GM18505 (cell line): Measurements from ENCODE around the gene KIF26B.

ENCODE experiments used
- ATAC-seq: cut with Tn5 transposase; IDR thresholded peaks from one replicate; pipeline ENCODE4 v1.9.1; 2021; ENCODE audit not compliant: unreplicated experiment
- POLR2A ChIP-seq: IDR thresholded peaks from 4 replicates; pipeline ENCODE4 v1.6.1; 2011; ENCODE audit warnings: borderline replicate concordance; ENCODE audit not compliant: insufficient read depth, insufficient read length; ENCODE audit errors: extremely low read depth

The KIF26B gene

DNA sequence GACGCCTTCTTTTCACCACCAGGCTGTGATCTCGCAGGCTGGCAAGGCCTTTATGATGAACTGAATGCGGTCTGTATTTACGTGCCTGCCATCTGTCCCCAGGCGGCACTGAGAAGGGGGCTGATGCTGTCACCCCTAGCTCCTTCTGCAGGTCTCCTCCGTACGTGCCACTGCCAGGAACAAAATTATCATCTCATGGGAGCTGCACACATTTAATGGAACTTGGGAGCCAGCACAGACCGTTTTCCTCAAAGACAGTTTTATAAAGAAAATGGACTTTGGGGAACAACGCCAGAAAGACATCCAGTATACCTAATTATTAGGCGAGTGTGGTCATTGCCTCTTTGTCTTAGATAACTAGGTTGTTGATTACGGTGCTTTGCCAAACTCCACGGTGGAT lies 434.5 kb downstream of the KIF26B start:
- ATAC-seq: no peak
- no peak for TF ChIP-seq POLR2A

GRCh38 chr1:245589906-245590305 lies 435.1 kb downstream of the KIF26B start:
- no peak for TF ChIP-seq POLR2A
- no peak for ATAC-seq

GRCh38 chr1:245590726-245591125 lies 435.9 kb downstream of the KIF26B start:
- TF ChIP-seq POLR2A: no peak
- no peak for ATAC-seq

DNA sequence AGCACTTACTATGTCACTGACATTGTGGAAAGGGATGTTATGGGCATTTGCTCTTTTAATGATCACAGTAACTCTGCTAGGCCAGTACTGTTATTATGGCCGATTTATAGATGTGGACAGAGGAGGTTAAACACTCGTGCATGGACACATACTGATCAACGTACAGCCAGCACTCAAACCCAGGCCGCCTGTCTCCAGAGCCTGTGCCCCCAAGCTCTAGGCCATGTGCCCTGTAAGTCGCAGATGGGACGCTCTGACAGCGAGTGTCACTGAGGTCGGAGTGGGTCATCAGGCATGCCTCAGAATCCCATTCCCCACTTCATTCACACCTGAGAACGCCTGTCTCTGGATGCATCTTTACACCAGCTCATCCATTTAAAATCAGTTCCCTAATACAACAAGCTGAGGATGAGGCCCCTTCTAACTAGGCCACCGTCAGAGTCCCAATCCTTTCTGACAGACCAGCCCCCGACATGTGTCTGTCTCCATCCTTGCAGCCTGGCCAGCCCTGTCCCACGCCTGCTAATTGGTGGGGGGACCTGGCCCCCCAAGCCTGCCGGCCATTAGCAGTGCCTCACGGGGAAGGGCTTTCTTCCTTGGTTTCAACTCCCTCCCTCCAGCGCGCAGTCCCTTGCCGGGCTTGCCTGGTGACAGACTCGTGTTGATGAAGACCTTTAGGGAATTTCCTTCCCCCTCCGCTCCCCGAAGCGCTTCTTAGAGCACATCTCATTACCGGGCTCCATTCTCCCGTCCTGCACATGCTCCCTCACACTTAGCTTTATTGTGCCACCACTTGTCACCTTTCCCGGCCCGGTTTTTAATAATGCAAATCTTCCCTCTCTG lies 436.8 kb downstream of the KIF26B start:
- TF ChIP-seq POLR2A: no peak
- no peak for ATAC-seq

- ATAC-seq: no peak
- TF ChIP-seq POLR2A: no peak
Measured at GRCh38 chr1:245592189-245592460, 437.3 kb downstream of the KIF26B start.

DNA sequence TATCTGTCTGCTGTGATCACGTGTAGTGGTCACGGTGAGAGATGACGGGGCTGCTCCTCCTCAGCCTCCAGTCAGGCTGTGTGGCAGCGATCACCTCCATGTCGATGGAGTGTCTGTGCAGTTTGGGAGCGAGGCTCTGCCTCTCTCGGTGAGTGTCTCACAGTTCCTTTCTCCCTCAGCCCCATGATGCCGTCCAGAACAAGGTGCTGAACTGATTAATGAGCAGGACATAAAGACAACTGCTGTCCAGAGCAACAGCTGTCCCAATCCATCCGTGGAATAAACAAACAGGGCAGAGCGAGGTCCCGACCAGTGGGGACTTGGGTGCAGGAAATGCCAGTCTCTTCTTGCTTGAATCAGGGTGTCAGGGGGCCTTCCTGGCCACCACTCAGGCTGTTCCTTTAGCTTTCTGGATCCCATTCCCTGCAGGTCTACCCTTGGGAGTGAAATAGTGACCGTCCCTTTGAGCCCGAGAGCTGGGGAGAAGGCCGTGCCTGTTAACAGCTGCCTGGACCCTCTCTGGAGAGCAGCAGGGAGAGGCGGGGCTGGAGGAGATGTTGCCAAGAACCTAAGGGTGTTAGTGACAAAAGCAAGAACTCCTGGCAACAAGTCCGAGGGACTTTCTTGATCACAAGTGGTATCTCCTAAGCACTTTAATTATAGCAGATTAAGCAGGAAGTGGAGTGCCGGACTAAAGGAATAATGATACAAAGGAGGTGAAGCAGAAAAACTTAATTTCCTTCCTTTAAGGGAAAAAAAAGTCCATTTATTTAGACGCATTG lies 443.9 kb downstream of the KIF26B start:
- ATAC-seq: no peak
- no peak for TF ChIP-seq POLR2A

- ATAC-seq: no peak
Measured at GRCh38 chr1:245599371-245600174, 444.8 kb downstream of the KIF26B start.

DNA sequence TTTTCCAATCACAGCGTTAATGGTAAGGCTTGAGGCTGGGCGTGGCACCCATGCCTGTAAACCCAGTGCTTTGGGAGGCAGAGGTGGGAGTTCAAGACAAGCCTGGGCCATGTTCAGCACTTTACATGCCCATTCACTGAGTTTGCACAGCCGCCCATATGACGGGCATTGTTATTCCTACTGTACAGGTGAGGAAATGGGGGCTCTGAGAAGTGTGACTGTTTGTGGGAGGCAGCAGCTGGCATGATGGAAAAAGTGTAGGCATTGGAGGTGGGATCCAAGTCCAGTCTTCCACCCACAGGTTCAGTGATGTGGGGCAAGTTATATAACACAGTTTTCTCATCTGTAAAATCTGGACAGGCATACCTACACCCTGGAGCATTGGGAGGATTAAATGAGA lies 445.9 kb downstream of the KIF26B start:
- TF ChIP-seq POLR2A: no peak
- no peak for ATAC-seq

More at GRCh38 chr1:245599371-245600174, 444.8 kb downstream of the KIF26B start:
- TF ChIP-seq POLR2A: no peak

DNA sequence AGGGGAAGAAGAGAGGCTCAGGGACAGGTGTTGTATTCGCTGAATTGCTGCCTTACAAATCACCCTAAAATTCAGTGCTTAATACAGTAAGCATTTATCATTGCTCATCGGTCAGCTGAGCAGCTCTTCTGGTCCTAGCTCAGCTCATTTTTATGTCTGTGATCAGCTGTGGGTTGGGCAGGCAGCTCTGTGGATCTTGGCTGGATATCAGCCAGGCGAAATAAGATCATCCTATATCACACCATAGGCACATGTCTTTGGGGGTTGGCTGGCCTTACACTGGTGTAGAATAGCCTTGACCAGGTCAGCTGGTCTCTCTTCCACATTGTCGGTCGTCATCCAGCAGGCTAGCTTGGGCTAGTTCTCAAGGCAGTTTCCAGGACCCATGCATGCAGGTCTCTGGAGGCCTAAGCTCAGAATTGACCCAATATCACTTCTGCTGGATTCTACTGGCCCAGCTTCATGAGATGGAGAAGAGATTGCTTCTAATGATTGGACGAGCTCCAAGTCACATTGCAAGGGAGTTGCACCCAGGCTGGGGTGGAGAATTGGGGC lies 448.6 kb downstream of the KIF26B start:
- TF ChIP-seq POLR2A: no peak
- no peak for ATAC-seq

DNA sequence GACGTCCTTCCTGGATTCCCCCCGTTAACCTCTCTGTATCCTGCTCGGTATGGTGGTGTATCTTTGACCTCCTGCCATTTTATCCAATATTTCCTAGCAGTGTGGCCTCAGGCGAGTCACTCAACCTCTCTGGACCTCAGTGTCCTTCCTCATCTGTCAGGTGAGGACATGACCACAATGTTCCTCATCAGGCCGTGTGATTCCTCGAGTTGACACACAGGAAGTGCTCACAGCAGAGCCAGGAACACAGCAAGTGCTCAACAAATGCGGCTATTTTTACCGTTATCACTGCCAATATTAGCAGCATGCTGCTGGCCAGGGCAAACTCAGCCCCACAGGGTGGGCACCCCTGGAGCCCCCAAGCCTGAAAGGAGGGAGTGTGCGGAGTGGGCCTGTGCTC lies 450.2 kb downstream of the KIF26B start:
- TF ChIP-seq POLR2A: no peak
- no peak for ATAC-seq

DNA sequence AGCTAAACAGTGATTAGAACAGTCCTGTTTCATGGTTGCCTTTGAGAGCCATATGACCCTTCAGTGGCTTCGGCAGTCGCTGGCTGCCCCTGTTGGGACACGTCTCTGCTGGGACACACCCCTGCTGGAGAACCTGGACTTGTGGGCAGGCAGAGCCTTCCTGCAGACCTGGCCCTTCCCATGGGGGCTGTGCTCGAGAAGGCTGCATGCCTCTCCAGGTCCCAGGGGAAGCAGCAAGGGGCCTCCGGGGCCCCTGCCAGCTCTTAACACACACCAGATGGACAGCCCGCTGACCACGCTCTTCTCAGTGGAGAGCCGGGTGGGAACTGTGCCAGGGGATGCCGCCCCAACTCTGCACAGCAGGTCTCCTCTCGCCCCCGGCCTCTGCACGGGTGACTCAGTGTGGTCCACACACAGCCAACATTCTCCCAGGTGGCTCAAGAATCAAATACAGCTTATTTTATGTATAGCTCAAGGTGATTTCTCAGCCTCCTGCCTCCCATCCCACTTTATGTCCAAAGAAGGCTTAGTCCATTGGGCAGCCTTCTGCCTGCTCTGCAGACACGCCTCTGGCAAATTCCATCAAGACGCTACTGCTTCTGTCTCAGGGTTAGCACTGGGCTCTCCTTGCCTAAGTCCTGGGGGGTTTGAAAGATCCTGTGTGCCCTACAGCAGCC lies 450.8 kb downstream of the KIF26B start:
- TF ChIP-seq POLR2A: no peak
- ATAC-seq: no peak

DNA sequence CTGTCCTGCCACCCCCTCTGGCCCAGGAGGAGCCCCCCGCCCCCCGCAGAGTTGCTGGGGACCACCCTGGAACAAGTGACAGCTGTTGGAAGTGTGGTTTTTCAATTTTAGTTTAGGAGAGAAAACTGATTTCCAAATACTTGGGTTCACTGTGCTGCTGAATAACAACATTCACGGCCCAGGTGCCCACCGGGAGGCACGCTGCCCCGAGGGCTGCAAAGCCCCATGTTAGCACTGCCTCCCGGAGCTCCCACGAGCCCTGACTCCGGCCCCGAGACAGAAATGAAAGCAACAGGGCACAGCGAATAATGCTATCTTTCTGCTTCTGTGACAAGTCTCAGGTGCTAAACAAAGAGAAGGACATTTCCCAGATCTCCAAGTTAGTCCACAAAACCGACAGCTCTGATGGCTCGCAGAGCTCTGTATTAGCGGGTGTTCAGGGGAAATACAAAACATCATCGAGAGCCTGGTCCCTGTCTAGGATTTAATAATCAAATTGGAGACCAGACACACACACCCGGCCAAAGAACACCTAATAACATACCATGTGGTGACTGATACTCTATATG lies 451.5 kb downstream of the KIF26B start:
- no peak for TF ChIP-seq POLR2A

DNA sequence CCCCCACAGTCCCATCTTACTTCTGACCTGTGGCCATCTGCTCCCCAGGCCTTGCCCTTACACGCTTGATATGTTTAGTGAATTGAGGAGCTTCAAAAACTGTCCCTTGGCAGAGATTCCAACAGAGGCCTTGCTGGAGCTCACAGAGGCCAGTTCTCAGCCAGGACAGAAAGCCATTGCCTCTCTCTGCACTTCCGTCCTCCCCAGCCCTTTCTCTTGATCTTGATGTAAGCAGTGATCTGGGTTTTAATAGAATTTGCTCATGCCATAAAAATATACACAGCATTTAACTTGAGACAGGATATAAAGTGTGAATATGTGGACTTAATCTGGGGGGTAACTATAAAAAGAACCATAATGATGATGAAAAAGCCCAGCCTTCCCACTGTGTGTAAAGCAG lies 453.5 kb downstream of the KIF26B start:
- no peak for ATAC-seq
- TF ChIP-seq POLR2A: no peak

More for the DNA sequence above, 451.5 kb downstream of the KIF26B start:
- ATAC-seq: no peak
